Pancreas (tissue), 10 donors: ENCODE results near the gene STX4. TPM values are rescaled to one million over a fixed set of nuclear protein-coding genes. Genes with fewer than 3 reads are reported as not detected.

Source experiments
- ATAC-seq, 4 donors: fragments of 200-7000 bp; cut with Tn5 transposase; one replicate each; pipeline versions ENCODE4 v1.8.0 to v1.9.1; 2020; ENCODE audit warnings: mild to moderate bottlenecking in 4 of 4, moderate library complexity in 4 of 4
- DNase-seq, 6 donors: peaks; one replicate each; pipeline ENCODE4 v3.0.0-alpha.2; 2020
- FAIRE-seq: peaks from 2 replicates; lab custom pipeline; 2012; peaks lifted over from hg19 to GRCh38; lab: Jason Lieb, UNC
- H3K27ac ChIP-seq, 4 donors: fragments of 200-600 bp; sonication (generic); 1 replicate in 3 of 4; 2 replicates in 1 of 4; pipeline versions ENCODE4 v1.5.0 to v1.8.0; 2020
- H3K27me3 ChIP-seq, 4 donors: fragments of 200-600 bp; one replicate each; pipeline ENCODE4 v1.8.0; 2021
- H3K36me3 ChIP-seq, 3 donors: fragments of 200-600 bp; sonication (generic) in 1 of 3; one replicate each; pipeline versions ENCODE4 v1.5.0 to v1.8.0; 2020 to 2021
- H3K4me1 ChIP-seq, 3 donors: fragments of 200-600 bp; one replicate each; pipeline ENCODE4 v1.8.0; 2021
- H3K4me3 ChIP-seq, 4 donors: fragments of 200-600 bp; sonication (generic) in 2 of 4; one replicate each; pipeline versions ENCODE4 v1.5.0 to v1.8.0; 2020 to 2021
- H3K9me3 ChIP-seq, 4 donors: fragments of 200-600 bp; one replicate each; pipeline ENCODE4 v1.8.0; 2021
- WGBS, 2 donors: extraction: QIAGEN DNeasy Blood & Tissue Kit; methylation state at CpG; one replicate each; pipeline ENCODE4 v1.1.7; 2013; 5-methylcytosine and 5-hydroxymethylcytosine counted together
- intact Hi-C, 3 donors: fragments of 100-400 bp; cut with DNase I; formaldehyde crosslinking; loops; one replicate each; pipeline versions ENCODE4 v1.11.1 to v1.14.2; 2022
- polyA plus RNA-seq, 2 donors: library from polyadenylated mRNA; stranded (reverse); fragments of 200-250 nt; gene quantifications; one replicate each; pipeline ENCODE4 v1.2.3, GENCODE V29; 2013
- total RNA-seq, 6 donors: library from RNA; stranded (reverse); fragmentation: NEBNext Ultra II Directional in 4 of 6; extraction: Animal tissue kit (Norgen Biotek cat#: 25700) in 4 of 6; gene quantifications; one replicate each; pipeline versions ENCODE4 v1.2.1 to v1.2.4, GENCODE V29; 2021 to 2023
- TF ChIP-seq, protein P1 (sequence below), 4 donors: fragments of 200-600 bp; sonication (generic) in 3 of 4; IDR thresholded peaks; one replicate each; pipeline versions ENCODE4 v1.5.0 to v1.8.0; 2021; ENCODE audit warnings: antibody characterized with exemption in 4 of 4
- donor health status: healthy with polysubstance abuse.
- donor health status: DM: no; HTN: no; CAD: no; lungs with moderate emphysema.
- donor health status: DM: no; HTN: no; CAD: no.
- donor health status: control.
- donor health status: control.
- donor health status: Bipolar disorder and iron deficiency.
- donor health status: DM: yes; HTN: yes; CAD: no.
- donor health status: DM: no; HTN: no; CAD: no.
- donor health status: DM: no; HTN: no; CAD: no.
- donor health status: DM: yes; HTN: yes; CAD: no.

STX4 gene
- total and polyA plus RNA-seq, 8 donors = 22.2 to 94.4 (median 29.4) TPM

DNA sequence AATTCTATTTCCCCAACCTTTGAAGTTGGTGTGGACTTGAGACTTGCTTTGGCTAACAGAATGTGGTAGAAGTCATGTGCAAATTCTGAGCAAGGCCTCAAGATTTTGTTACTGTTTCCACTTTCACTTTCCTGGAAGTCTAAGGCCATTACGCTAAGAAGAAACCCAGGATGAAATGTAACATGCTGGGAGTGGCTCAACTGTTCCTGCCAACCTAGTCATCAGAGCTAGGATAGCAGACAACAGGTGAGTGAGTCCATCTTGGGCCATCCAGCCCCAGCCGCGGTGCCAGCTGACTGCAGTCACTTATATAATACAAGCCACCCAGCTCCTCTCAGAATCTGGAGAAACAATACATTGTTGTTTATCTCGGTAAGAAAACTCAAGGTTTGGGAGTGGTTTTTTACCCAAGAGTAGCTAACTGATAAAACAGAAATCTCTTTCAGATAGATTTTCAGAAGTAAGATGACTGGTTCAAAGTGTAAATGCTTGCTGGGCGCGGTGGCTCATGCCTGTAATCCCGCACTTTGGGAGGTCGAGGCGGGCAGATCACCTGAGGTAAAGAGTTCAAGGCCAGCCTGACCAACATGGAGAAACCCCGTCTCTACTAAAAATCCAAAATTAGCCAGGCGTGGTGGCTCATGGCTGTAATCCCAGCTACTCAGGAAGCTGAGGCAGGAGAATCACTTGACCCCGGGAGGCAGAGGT lies 10.7 kb upstream of the STX4 start:
- no peak for ATAC-seq
- no peaks in the 10 kb centered on the region for H3K27me3 ChIP-seq
- no peak for FAIRE-seq
- intact Hi-C loops = no loop called here
- H3K4me3 ChIP-seq = no peak overlapping the region
- H3K27ac ChIP-seq = no peak overlapping the region
- TF ChIP-seq, protein P1, sequence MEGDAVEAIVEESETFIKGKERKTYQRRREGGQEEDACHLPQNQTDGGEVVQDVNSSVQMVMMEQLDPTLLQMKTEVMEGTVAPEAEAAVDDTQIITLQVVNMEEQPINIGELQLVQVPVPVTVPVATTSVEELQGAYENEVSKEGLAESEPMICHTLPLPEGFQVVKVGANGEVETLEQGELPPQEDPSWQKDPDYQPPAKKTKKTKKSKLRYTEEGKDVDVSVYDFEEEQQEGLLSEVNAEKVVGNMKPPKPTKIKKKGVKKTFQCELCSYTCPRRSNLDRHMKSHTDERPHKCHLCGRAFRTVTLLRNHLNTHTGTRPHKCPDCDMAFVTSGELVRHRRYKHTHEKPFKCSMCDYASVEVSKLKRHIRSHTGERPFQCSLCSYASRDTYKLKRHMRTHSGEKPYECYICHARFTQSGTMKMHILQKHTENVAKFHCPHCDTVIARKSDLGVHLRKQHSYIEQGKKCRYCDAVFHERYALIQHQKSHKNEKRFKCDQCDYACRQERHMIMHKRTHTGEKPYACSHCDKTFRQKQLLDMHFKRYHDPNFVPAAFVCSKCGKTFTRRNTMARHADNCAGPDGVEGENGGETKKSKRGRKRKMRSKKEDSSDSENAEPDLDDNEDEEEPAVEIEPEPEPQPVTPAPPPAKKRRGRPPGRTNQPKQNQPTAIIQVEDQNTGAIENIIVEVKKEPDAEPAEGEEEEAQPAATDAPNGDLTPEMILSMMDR (IDR thresholded peaks at IDR 0.05) = no peak
- 75 to 78% methylated on average over 12 of the region's 12 CpGs for WGBS, 2 donors
- H3K4me1 ChIP-seq = no peaks in the 10 kb centered on the region
- no peaks in the 10 kb centered on the region for H3K9me3 ChIP-seq
- no peaks in the 10 kb centered on the region for H3K36me3 ChIP-seq
- DNase-seq = no peak

DNA sequence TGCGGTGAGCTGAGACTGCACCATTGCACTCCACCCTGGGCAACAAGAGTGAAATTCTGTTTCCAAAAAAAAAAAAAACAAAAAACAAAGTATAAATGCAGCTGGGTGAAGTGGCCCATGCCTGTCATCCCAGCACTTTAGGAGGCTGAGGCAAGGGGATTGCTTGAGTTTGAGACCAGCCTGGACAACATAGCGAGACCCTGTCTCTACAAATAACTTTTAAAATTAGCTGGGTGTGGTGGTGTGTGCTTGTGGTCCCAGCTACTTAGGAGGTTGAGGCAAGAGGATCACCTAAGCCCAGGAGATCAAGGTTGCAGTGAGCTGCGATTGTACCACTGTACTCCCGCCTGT lies 10.1 kb upstream of the STX4 start:
- Histone ChIP-seq H3K4me1 (no peaks in the 10 kb centered on the region), H3K4me3 (no peak overlapping the region), H3K27ac (no peak overlapping the region), H3K27me3 (no peaks in the 10 kb centered on the region), H3K9me3 (no peaks in the 10 kb centered on the region), H3K36me3 (no peaks in the 10 kb centered on the region)
- DNase-seq = no peak
- no peak for FAIRE-seq
- WGBS, 2 donors = 85 to 89% methylated on average over 4 of the region's 4 CpGs
- TF ChIP-seq, protein P1 (IDR thresholded peaks at IDR 0.05) = no peak
- ATAC-seq = no peak
- intact Hi-C loops = no loop called here

DNA sequence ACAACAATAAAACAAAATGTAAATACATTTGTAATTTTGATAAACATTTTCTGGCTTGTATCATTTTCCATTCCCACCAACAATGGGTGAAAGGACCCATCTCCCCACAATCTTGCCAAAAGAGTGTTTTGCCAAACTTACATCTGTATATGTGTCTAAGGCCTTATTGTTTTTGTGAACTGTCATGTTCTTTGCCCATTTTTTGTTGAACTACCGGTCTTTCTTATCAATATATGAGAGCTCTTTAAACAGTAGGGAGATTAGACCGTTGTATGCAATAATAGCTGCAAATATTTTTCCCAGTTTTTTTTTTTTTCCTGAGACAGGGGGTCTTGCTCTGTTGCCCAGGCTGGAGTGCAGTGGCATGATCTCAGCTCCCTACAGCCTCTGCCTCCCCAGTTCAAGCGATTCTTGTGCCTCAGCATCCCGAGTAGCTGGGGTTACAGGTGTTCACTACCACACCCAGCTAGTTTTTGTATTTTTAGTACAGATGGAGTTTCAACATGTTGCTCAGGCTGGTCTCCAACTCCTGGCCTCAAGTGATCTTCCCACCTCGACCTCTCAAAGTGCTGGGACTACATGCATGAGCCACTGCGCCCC lies 9.6 kb upstream of the STX4 start:
- H3K4me1 ChIP-seq = no peaks in the 10 kb centered on the region
- DNase-seq (no peak), ATAC-seq (no peak), FAIRE-seq (no peak)
- 52 to 62% methylated on average over 6 of the region's 6 CpGs for WGBS, 2 donors
- no peak overlapping the region for H3K4me3 ChIP-seq
- no peaks in the 10 kb centered on the region for H3K9me3 ChIP-seq
- intact Hi-C loops = no loop called here
- H3K27ac ChIP-seq = no peak overlapping the region
- TF ChIP-seq, protein P1 (IDR thresholded peaks at IDR 0.05) = no peak
- no peaks in the 10 kb centered on the region for H3K27me3 ChIP-seq
- no peaks in the 10 kb centered on the region for H3K36me3 ChIP-seq

DNA sequence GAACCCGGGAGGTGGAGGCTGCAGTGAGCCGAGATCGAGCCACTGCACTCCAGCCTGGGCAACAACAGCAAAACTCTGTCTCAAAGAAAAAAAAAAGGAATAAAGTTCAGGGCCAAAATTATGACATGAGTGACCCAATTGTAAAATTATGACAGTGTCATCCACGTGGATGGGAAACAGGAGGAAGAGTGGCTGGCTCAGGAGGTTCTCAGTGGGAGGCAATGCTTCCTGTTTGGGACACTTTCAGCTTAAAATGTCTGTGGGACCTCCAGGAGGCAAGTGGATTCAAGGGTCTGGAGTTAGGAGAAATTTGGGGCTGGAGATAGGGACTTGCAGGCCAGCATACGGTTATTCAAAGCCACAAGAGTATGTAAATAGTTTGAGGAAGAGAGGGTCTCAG lies 8.0 kb upstream of the STX4 start:
- 87 to 94% methylated on average over 5 of the region's 5 CpGs for WGBS, 2 donors
- H3K4me1 ChIP-seq = no peaks in the 10 kb centered on the region
- no peak for DNase-seq
- no peak overlapping the region for H3K27ac ChIP-seq
- H3K27me3 ChIP-seq = no peaks in the 10 kb centered on the region
- no peaks in the 10 kb centered on the region for H3K36me3 ChIP-seq
- ATAC-seq = peak in 2 of 4 donors; percentile 25 to 34
- no peaks in the 10 kb centered on the region for H3K9me3 ChIP-seq
- TF ChIP-seq, protein P1 (IDR thresholded peaks at IDR 0.05) = no peak
- H3K4me3 ChIP-seq = no peak overlapping the region
- FAIRE-seq = no peak
- intact Hi-C loops = no loop called here

DNA sequence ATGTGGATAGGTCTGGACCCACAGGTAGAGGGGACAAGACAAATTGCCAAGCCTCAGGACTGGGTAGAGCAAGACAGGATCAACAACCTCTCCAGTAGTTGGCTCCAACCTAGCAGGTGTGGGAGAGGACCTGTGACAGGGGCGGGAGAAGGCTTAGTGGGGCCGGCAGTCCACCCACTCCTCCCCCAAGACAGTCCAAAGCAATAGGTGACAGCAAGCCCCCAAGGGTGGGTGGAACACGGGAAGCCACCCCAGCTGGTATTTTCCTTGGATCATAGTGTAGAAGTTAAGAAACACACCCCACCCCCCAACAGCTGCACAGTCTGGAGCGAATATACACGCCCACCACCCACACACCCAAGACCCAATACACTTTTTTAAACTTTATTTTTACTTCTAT lies 4.1 kb upstream of the STX4 start:
- Histone ChIP-seq H3K9me3 (no peaks in the 10 kb centered on the region), H3K27me3 (no peaks in the 10 kb centered on the region), H3K4me1 (peaks cover 0 to under 1% (median under 1%) of the 10 kb centered on the region in 3 donors), H3K36me3 (no peaks in the 10 kb centered on the region), H3K4me3 (no peak overlapping the region), H3K27ac (no peak overlapping the region)
- TF ChIP-seq, protein P1 (IDR thresholded peaks at IDR 0.05) = no peak
- FAIRE-seq = no peak
- no peak for ATAC-seq
- WGBS, 2 donors = 80 to 83% methylated on average over 5 of the region's 5 CpGs
- DNase-seq = no peak
- intact Hi-C loops = no loop called here
